GM15510 (cell line): ENCODE results near the gene KMT5C.

ENCODE experiments used
- POLR2A ChIP-seq: IDR thresholded peaks from 3 replicates; pipeline ENCODE4 v1.6.1; 2011; ENCODE audit warnings: borderline replicate concordance; ENCODE audit not compliant: insufficient read length; ENCODE audit errors: extremely low read depth

Gene KMT5C

DNA sequence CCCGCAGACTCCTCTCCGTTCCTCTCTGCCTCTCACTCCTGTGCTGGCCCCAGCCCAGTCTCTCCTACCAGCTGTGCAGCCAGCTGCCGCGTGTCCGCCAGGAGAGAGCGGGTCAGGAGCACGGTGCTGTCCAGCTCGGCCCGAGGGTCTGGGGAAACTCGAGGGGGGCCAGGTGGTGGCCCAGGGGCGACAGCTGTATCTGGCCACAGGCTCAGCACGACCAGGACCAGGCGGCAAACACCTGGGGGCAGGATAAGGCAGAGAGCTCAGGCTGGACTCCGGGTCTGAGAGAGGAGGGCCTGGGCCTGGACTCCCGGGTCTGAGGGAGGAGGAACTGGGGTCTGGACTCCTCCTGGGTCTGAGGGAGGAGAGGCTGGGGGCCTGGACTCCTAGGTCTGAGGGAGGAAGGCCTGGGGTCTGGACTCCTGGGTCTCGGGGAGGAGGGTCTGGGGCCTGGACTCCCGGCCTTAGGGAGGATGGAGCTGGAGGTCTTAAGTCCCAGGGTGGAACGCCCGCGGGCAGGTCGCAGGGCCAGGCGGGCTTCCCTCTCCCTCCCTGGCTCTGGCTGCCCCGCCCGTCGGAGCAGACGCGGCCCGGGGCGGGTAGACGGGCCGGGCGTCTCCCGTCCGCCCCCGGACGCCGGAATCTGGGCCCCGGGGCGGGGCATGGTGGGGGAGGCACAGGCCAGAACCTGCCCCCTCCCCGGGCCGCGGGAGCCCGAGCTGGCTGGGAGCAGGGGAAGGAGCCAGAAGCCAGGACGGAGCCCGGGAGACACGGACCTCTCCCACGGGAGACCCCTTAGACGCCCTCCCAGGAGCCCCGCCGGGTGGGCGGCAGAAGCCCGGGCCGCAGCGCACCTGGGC lies 29.3 kb downstream of the KMT5C start:
- no peak for TF ChIP-seq POLR2A

DNA sequence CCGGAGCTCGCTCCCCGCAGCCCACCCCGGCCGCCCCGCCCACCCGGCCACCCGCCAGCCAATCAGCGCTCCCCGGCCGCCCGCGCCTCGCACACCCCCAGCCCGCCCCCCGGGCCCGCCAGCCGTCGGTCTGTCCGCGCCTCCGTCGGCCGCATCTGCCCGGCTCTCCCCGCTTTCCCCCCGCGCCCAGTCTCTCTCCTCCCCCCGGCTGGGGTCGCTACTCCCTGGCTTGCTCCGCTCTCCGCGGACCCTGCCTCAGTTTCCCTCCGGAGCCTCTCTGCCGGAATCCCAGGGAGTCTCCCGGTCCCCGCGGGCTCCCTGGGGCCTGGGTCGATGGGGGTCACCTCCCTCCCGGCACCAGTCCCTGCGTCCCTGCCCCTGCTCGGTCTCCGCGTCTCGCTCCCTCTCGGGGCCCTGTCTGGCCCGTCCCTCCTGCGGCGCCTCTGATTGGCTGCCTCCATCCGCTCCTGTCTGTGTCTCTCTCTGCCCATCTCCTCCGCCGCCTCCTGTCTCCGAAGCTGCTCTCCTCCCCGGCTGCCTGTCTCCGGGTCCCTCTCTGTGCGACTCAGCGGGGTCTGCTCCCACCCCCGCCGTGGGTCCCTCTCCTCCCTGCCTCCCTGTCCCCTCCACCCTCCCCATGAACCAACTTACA lies 30.1 kb downstream of the KMT5C start:
- TF ChIP-seq POLR2A: no peak

GRCh38 chr19:55370305-55370988 lies 30.8 kb downstream of the KMT5C start, which contains the start of gene IL11:
IL11 (minus strand) TSS chr19:55370463; CDS start chr19:55370310, 153 bp downstream.
- no peak for TF ChIP-seq POLR2A

DNA sequence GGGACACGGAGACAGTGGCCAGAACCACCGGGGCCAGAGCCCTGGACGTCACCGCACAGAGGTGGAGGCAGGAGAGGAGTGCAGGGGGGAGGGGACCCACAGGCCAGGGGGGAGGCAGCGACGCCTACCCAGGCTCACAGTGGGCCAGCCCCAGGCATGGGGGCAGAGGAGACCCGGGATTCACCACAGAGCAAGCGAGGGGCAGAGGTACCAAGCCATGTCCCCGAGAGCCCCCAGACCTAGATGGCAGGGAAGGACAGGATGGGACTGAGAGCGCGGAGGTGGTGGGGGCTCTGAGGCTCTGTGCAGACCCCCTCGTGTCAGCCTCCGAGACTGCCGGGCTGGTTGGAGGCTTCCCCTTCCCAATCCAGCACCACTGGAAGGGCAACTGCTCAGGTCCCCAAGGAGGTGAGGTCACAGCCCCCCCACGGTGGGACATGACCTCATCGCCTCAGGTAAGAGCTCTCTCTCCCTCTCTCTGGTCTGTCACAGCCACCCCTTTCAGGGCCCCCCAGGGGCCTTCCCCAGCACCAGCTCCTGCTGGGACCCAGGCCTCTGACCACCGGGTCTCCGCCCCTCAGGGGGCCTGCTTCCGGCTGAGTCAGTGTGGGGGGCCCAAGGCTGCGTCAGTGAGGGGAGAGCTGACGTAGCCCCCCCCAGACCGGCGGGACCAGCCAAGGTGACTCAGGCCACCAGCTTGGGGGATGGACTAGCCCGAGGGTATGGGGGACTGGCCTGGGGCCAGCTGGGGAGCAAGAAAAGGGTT lies 32.8 kb downstream of the KMT5C start:
- no peak for TF ChIP-seq POLR2A

- TF ChIP-seq POLR2A: no peak
These were observed 33.8 kb downstream of the KMT5C start for GRCh38 chr19:55373306-55373992.

DNA sequence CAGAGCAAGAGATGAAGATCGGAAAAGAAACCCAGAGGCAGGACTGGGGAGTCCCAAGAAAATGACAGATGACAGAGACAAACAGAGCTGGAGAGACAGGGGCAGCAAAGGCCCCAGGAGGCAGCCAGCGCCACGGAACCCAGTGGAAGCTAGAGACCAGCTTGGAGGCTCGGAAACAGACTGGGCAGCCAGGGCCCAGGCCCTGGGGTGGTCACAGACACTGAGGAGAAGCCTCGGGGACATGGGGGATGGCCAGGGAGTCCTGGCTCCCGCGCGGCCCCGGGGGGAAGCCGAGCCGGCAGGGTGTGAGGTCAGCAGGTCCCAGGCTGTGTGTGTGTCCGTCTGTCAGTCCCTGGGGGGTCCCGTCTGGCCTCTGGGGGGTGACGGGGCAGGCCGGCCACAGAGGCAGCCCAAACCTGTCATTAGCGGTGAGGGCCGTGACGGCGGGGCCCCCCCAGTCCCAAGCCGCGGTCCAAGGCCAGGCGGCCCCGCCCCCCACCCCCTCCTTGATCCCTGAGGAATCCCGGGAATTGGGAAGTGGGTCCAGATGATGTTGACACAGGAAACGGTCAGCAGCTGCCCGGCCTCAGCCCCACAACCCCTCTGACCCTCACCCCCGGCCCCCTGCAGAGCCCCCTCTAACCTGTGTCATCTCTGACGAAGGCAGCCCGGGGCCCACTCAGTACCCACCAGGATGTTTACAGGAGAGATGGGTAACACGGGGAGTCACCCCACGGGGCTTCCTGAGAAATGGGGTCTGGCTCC lies 34.5 kb downstream of the KMT5C start:
- no peak for TF ChIP-seq POLR2A

DNA sequence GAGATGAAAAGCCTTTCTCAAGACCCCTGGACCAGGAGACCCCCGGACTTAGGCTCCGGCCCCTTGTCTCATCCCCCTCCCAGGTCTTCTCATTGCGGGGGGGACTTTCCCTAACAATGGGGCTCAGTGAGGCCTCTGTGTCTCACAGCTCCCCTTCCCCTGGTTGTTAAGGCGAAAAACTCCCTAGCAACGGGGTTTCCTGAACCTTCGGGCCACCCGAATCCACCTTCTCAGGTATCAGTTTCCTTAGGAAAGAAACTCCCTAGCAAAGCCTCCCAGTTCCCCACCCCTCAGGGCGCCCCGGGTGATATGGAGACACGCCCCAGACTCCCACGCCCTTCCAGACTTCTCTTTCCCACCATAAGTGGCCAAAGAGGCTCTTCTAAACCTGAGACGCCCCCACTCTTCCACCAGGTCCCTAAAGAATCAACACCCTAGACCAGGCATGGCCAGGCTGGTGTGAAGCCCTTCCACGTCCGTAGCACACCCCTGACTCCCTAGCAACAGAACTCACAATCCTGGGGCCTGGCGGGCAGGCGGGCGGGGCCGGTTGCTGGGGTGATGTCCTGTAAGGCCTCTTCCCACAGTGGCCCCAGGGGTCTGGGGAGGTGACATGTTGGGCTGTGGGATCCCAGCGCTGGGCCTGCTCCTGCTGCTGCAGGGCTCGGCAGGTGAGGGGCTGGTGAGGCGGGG lies 36.7 kb downstream of the KMT5C start, which contains the start of gene TMEM190:
Gene TMEM190 (plus strand): TSS at position 586 of the 693 bp plus-strand sequence. CDS start 28 bp downstream, at position 614.
- no peak for TF ChIP-seq POLR2A

GRCh38 chr19:55377356-55378131 lies 37.9 kb downstream of the KMT5C start:
- TF ChIP-seq POLR2A: no peak

DNA sequence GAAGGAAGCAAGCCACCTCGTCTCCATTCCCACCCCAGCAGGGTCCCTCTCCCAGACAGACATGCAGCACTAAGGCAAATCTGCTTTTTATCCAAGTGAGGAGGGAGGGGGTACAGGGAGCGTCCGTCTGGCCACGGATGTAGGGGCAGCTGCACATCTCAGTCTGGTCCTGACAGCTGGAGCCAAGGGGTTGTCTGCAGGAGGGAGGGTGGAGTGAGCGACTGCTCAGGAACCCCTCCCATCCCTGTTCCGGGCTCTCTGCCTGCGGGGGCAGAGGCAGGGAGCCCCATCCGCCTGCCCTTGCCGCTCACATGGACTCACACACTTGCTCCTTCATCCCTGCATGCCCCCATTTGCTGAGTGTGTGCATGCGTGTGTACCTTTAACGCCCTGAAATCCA lies 39.5 kb downstream of the KMT5C start:
- TF ChIP-seq POLR2A: no peak

DNA sequence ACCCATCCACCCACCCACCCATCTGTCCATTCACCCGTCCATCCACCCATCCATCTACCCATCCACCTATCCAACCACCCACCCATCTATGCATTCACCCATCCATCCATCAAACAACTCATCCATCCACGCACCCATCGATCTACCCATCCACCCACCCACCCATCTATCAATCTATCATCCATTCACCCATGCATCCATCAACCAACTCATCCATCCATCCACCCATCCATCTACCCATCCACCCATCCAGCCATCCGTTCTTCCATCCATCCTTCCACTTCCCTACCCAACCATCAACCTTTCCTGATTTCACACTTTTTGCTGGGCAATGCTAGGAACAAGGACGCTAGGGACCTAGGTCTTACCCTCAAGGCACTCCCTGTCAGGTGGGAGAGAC lies 42.3 kb downstream of the KMT5C start:
- TF ChIP-seq POLR2A: no peak

DNA sequence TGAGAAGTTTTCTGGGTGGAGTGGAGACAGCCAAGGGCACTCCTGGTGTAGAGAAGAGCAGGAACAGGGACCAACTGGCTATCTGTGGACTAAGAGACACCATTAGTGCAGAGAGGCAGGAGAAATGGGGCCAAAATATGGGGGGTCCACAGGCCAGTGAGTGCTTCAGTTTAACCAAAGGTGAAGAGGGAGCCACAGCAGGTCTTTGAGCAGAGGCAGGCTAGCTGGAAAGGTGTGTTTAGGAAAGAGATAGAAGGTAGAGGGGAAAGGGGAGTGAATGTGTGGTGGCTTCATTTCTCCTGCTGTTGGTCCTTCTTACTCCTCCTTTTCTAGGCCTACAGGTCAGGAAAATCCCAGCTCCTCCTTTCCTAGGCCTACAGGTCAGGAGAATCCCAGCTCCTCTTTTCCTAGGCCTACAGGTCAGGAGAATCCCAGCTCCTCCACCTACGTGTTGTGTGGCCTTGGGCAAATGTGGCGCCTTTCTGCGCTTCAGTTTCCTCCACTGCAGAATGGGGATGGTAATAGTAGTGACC lies 42.9 kb downstream of the KMT5C start:
- no peak for TF ChIP-seq POLR2A
